K562 (cell line): ENCODE results near the gene KLHL24. TPM values are rescaled to one million over a fixed set of nuclear protein-coding genes. Genes with fewer than 3 reads are reported as not detected.

Experiments used
- BRD4 ChIP-seq: fragments of 200-600 bp; sonication (generic); IDR thresholded peaks from 2 replicates; pipeline ENCODE4 v1.6.1; 2017; ENCODE audit warnings: inconsistent platforms
- XRCC4 ChIP-seq: IDR thresholded peaks from one replicate; pipeline ENCODE4 v1.6.1; 2011; ENCODE audit not compliant: insufficient read depth, insufficient read length; ENCODE audit errors: extremely low read depth
- ZNF79 ChIP-seq: fragments of 250-450 bp; sonication (Bioruptor Pico); IDR thresholded peaks from 2 replicates; pipeline ENCODE4 v1.4.0; 2020; ENCODE audit warnings: low read depth, mild to moderate bottlenecking, moderate library complexity
- polyA plus RNA-seq, 8 experiments: library from polyadenylated mRNA; depleted of rRNA in 4 of 8; stranded (reverse) in 5 of 8; unstranded in 3 of 8; fragments of >200 nt; fragmentation: Nextera tagmentation in 2 of 8; fragmentation: Illumina TruSeq in 1 of 8; extraction: Ambion mirVana in 2 of 8; extraction: Trizol in 1 of 8; gene quantifications; 2 replicates each; pipeline versions ENCODE4 v1.2.1 to v1.2.3, GENCODE V29; 2011 to 2014; ENCODE audit warnings: inconsistent platforms in 1 of 8, missing spikeins in 1 of 8
- total RNA-seq, 7 experiments: library from RNA; depleted of rRNA in 6 of 7; stranded (reverse); fragments of >200 nt in 6 of 7; fragmentation: Illumina TruSeq in 2 of 7; extraction: Trizol in 2 of 7; gene quantifications; 2 replicates each; pipeline versions ENCODE4 v1.2.1 to v1.2.3, GENCODE V29; 2011 to 2021; ENCODE audit warnings: low replicate concordance in 1 of 7
- TF ChIP-seq, protein P1 (sequence below): sonication (generic); formaldehyde crosslinking; IDR thresholded peaks from 2 replicates; pipeline ENCODE4 v1.8.0; 2023; ENCODE audit warnings: mild to moderate bottlenecking, missing genetic modification reagents
- TF ChIP-seq, protein P2 (sequence below): sonication (generic); formaldehyde crosslinking; IDR thresholded peaks from 2 replicates; pipeline ENCODE4 v1.8.1; 2023; ENCODE audit warnings: mild to moderate bottlenecking, missing genetic modification reagents
- TF ChIP-seq, protein P3 (sequence below), 2 experiments: fragments of 450-650 bp; conservative IDR thresholded peaks; 2 replicates each; pipeline ENCODE4 v1.6.1; 2017; ENCODE audit warnings: mild to moderate bottlenecking in 2 of 2, moderate library complexity in 2 of 2

KLHL24 gene
- total and polyA plus RNA-seq, 9 of the 15 experiments (the other 6 are each of a cell fraction or from before 2014, with no cell fraction given), result 3.3 to 21.2 (median 14.2) TPM

DNA sequence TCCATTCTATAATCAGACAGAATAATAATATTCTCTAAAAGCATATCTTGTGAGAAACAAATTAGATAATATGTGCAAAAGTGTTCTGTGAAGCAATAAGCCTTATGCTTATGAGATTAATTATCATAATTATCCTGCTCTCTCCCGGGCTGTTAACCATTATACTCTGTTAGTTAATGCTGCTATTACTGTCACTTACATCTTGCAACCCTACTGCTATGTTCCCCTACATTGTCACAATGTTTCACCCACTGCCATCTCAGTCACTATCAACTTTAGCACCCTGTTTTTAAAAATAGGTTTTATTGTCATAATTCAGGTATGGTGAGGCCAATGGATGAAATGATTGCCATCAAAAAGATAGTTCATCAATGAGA lies 15.2 kb upstream of the KLHL24 start (continued):
- TF ChIP-seq, protein P1, sequence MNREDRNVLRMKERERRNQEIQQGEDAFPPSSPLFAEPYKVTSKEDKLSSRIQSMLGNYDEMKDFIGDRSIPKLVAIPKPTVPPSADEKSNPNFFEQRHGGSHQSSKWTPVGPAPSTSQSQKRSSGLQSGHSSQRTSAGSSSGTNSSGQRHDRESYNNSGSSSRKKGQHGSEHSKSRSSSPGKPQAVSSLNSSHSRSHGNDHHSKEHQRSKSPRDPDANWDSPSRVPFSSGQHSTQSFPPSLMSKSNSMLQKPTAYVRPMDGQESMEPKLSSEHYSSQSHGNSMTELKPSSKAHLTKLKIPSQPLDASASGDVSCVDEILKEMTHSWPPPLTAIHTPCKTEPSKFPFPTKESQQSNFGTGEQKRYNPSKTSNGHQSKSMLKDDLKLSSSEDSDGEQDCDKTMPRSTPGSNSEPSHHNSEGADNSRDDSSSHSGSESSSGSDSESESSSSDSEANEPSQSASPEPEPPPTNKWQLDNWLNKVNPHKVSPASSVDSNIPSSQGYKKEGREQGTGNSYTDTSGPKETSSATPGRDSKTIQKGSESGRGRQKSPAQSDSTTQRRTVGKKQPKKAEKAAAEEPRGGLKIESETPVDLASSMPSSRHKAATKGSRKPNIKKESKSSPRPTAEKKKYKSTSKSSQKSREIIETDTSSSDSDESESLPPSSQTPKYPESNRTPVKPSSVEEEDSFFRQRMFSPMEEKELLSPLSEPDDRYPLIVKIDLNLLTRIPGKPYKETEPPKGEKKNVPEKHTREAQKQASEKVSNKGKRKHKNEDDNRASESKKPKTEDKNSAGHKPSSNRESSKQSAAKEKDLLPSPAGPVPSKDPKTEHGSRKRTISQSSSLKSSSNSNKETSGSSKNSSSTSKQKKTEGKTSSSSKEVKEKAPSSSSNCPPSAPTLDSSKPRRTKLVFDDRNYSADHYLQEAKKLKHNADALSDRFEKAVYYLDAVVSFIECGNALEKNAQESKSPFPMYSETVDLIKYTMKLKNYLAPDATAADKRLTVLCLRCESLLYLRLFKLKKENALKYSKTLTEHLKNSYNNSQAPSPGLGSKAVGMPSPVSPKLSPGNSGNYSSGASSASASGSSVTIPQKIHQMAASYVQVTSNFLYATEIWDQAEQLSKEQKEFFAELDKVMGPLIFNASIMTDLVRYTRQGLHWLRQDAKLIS (CRISPR knock-in tag), result no peak
- TF ChIP-seq BRD4 (no peak), XRCC4 (no peak), ZNF79 (CRISPR knock-in tag) (no peak)
- TF ChIP-seq, protein P2, sequence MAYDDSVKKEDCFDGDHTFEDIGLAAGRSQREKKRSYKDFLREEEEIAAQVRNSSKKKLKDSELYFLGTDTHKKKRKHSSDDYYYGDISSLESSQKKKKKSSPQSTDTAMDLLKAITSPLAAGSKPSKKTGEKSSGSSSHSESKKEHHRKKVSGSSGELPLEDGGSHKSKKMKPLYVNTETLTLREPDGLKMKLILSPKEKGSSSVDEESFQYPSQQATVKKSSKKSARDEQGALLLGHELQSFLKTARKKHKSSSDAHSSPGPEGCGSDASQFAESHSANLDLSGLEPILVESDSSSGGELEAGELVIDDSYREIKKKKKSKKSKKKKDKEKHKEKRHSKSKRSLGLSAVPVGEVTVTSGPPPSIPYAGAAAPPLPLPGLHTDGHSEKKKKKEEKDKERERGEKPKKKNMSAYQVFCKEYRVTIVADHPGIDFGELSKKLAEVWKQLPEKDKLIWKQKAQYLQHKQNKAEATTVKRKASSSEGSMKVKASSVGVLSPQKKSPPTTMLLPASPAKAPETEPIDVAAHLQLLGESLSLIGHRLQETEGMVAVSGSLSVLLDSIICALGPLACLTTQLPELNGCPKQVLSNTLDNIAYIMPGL (CRISPR knock-in tag), result no peak
- TF ChIP-seq, protein P3, sequence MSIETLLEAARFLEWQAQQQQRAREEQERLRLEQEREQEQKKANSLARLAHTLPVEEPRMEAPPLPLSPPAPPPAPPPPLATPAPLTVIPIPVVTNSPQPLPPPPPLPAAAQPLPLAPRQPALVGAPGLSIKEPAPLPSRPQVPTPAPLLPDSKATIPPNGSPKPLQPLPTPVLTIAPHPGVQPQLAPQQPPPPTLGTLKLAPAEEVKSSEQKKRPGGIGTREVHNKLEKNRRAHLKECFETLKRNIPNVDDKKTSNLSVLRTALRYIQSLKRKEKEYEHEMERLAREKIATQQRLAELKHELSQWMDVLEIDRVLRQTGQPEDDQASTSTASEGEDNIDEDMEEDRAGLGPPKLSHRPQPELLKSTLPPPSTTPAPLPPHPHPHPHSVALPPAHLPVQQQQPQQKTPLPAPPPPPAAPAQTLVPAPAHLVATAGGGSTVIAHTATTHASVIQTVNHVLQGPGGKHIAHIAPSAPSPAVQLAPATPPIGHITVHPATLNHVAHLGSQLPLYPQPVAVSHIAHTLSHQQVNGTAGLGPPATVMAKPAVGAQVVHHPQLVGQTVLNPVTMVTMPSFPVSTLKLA (conservative IDR thresholded peaks at IDR 0.05), result no peak
- TF ChIP-seq, all 486 proteins: peak for 0
